ENCODE measurements around the gene ZBTB11.
"Not testable (repeated sequence)": the region's sequence is repeated elsewhere in the genome, so short reads cannot be mapped to it uniquely, and the experiment has no call there.

The ZBTB11 gene, protein sequence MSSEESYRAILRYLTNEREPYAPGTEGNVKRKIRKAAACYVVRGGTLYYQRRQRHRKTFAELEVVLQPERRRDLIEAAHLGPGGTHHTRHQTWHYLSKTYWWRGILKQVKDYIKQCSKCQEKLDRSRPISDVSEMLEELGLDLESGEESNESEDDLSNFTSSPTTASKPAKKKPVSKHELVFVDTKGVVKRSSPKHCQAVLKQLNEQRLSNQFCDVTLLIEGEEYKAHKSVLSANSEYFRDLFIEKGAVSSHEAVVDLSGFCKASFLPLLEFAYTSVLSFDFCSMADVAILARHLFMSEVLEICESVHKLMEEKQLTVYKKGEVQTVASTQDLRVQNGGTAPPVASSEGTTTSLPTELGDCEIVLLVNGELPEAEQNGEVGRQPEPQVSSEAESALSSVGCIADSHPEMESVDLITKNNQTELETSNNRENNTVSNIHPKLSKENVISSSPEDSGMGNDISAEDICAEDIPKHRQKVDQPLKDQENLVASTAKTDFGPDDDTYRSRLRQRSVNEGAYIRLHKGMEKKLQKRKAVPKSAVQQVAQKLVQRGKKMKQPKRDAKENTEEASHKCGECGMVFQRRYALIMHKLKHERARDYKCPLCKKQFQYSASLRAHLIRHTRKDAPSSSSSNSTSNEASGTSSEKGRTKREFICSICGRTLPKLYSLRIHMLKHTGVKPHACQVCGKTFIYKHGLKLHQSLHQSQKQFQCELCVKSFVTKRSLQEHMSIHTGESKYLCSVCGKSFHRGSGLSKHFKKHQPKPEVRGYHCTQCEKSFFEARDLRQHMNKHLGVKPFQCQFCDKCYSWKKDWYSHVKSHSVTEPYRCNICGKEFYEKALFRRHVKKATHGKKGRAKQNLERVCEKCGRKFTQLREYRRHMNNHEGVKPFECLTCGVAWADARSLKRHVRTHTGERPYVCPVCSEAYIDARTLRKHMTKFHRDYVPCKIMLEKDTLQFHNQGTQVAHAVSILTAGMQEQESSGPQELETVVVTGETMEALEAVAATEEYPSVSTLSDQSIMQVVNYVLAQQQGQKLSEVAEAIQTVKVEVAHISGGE
- 182 to 233 reads per million in 2 donors for total RNA-seq

DNA sequence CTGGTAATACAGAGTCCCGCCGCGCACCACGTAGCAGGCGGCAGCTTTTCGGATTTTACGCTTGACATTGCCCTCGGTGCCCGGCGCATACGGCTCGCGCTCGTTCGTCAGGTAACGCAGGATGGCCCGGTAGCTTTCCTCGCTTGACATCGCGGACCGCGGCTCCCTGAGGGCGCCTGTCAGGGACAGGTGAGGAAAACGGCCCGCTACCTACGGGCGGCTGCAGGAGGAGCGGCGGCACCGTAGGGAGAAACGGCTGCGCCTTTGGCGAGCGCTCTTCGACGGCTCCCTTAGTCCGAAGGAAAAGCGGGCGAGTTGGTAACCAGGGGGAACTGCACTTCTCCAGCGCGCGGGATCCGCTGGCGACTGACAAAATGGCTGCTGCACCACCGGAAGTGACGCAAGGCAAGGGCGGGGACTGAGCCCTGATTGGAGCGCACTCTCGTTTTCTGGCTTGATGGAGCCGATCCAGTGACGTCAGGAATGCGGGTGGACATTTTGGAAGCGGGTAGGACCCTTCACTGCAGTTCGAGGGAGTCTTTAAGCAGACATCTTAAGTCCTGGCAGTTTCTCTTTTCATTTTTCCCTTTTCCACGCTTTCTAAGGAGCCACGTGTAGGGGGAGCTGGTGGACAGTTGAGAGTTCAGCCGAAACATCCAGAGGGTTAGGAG, at the start of gene ZBTB11:
Gene ZBTB11 (minus strand): TSS at position 368 of the 671 bp plus-strand sequence. CDS start 218 bp downstream, at position 150.
- DNase-seq: peak; percentile 100

DNA sequence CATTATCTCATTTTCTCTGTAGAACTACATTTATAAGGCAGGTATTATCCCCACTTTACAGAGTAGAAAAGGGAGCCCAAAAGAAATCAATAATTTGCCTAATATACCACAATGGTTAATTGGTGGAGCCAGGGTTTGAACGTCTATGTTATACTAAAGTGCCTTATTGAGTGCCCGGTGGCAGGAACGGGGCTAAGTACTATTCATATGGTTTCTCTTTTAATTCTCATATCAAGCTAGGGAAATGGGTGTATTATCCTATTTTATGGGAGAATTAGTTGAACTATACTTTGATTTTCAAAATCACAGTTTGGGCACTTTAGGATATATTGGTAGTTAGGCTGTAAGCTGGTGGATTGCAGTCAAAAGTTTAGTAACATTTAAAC, 49.0 kb upstream of the ZBTB11 start:
- DNase-seq: no peak

DNA sequence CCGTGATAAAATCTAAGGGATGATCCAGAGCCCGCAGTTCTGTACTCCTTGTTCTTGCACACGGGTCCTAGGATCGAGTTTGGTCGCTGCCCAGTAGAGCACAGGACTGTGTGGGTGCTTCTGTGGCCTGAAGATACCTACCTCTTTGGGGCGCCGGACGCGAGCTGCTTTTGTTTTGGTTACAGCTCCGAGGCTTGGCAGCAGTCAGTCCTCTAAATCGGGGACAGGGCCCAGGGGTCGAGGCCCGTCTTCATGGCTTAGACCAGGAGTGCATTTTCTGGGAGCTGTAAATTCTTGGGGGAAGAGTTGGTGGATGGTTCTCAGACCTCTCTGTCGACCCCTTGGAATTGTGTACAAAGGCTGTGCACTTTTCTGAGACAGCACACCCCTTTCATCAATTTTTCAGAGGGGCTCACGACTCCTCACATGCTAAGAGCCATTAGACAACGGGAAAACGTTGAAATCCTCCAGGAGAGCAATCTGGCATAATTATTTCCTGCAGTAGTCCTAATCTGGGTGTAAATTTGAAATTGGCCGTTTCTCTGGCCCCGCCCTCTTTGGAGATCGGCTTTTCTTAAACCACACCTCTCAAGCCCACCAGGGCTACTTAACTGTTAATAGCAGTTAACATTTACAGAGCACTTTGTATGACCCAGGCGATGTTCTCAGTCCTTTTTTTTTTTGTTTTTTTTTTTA, 48.4 kb upstream of the ZBTB11 start:
- DNase-seq: peak; percentile 23

DNA sequence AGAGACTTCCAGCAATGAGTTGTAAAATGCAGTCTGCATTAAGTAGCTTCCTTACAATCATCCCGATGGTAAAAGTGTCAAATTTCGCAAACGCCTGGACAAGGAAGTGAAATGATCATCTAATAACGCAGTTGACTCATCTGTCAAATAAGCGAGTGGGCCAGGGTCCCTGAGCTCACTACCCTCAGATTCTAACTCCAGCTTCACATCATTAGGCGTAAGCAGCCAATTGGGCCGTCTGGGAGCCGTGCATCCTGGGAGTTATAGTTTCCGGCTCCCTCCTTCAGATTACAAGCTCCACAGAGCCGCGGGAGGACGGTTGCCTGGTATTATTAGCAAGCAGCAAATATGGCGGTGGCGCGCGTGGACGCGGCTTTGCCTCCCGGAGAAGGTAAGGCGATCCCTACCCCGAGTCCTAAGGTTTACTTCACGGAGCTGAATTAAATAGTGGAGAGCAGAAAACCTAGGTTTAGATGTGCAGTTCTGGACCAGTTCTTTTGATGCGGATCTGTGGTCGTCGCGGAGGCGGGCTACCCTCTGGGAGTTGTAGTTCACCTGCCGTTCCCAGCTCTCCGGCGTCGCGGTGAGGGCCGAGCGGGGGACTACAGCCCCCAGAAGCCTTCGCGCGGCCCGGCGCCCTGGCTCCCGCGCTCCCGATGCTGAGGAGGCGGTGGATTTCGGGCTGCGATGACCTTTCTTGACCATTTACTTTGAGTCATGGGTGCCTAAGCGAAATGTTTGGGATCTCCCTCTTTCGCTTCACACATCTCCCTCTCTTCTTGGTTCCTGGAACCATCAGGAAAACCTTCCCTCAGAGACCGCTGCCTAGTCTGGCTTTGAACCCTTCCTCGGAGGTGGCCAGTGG, 47.6 kb upstream of the ZBTB11 start, which contains the start of gene CEP97:
Gene CEP97 (plus strand): TSS at position 286 of the 865 bp plus-strand sequence. CDS start 63 bp downstream, at position 349.
- peak; percentile 76 for DNase-seq

DNA sequence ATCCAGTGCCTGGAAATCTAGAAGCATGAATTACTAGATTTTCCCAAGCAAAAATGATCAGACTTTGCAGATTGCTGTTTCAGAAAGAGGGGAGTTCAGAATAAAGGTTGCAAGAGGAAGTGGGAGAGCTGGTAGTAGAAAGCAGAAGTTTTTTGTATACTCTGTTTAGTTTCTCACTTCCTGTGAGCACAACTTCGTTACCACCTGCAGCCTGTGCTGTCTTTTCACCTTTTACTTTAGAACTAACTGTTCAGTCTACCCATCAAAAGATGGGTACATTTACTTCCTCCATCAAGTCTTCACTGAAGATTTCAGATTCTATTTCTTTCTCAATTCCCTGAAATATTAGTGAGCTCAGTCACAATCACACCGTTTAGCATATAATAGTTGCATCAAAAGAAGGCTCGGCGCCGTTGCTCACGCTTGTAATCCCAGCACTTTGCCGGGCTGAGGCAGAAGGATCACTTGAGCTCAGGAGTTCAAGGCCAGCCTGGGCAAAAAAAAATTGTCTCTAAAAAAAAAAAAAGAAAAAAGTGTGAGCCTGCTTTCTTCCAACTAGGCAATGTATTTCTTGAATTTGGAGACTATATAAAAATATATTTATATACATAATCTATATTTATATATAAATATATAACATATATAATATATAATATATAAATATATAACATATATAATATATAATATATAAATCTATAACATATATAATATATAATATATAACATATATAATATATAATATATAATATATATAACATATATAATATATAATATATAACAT, 45.7 kb upstream of the ZBTB11 start:
- no peak for DNase-seq

DNA sequence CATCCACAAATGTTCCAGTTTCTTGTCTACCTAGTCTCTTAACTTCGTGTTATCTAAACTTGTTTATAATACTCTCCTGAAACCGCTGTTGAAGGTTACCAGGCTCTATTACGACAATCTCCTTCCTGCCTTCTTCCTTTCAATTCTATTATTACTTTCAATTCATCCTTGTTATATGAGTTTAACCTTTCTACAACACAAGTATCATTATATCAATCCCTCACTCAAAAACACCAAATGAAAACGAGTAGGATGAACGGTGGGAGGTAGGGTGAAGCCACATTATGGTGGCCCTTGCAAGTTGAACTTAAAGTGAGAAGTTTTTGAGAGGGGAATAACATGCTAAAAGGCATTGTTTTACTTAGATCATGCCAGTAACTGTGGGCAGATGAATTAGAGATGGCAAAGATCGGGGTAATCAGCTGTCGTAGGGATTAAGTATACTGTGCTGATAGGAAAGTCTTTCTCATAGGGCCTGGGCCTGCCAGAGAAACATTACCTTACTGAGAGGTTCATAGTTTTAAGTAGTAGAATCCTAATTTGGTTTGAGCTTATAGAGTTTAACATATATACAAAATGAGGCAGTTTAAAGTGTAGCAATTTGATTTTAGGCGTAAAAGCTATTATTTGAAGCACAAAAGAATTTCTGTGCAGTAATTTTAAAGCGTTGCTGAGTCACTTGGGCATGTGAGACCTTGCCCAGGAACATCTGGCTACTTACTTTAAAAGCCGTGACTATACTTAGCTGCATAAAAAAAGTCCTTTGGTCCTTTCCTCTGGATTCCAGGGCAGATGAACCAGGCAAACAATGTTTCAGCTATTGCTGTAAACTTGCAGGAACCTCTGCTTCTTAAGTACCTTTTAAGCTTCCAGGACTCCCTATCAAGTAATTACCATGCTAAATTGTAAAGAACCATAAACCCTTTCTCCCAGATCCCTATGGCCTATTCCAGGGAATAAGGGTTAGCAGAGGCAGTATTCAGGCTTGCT, 44.2 kb upstream of the ZBTB11 start:
- no peak for DNase-seq

DNA sequence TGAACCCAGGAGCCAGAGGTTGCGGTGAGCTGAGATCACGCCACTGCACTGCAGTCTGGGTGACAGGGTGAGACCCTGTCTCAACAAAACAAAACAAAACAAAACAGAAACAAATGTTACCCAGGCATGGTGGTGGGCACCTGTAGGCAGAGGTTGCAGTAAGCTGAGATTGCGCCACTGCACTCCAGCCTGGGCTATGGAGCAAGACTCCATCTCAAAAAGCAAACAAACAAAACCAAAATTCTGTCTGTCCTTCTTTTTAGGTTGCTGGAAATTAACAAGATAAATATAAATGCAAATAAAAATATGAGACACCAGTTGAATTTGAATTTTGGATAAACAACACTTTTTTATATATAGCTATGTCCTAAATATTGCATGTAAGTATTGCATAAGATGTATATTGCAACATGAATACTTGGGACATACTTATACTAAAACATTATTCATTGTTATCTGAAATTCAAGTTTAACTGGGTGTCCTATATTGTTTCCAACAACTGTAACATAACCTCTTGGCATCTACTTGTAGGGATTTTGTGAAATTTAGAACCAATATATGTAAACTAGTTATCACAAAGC, 42.8 kb upstream of the ZBTB11 start:
- no peak for DNase-seq

DNA sequence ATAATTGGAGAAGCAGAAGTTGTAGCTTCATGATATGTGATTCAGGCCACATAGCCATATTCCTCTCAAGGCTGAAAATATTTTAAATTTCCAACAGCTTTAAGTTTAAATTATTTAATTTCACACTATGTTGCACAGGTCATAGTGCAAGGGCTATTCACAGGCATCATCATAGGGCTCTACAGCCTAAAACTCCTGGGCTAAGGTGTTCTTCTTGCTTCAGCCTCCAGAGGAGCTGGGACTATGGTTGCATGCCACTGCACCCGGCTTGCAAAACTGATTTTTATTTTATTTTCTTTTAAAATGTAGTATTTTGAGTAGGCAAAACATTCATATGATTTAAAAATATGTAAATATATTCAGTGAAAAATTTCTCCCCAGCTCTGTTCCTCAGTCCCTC, 41.5 kb upstream of the ZBTB11 start:
- no peak for DNase-seq

DNA sequence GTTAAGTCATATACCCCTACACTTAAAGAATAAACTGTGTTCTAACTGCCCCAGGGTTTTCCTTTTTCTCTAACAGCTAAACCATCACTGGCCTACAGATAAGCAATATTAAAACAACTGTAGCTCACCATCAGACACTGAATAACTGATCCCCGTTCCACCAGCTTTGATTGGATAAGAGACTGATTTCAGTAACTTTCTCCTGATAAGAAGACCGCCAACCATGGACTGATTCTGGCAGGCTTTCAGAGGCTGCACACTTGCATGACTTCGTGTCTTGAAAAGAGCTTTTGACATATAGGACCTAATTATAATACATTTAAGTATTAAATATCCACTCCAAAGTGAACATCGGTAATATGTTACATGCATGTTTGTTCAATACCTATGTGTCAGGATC, 32.2 kb upstream of the ZBTB11 start:
- no peak for DNase-seq

DNA sequence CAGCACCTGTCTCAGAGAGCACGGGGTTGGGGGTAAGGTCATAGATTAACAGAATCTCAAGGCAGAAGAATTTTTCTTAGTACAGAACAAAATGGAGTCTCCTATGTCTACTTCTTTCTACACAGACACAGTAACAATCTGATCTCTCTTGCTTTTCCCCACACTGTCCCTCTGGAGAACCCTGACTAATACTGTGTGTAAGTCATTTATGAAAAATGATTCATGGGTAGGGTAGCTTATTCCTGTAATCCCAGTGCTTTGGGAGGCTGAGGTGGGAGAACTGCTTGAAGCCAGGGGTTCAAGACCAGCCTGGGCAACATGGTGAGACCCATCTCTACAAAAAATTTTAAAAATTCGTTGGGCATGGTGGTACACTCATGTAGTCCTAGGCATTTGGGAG, 27.7 kb upstream of the ZBTB11 start:
- not testable (repeated sequence) for DNase-seq

DNA sequence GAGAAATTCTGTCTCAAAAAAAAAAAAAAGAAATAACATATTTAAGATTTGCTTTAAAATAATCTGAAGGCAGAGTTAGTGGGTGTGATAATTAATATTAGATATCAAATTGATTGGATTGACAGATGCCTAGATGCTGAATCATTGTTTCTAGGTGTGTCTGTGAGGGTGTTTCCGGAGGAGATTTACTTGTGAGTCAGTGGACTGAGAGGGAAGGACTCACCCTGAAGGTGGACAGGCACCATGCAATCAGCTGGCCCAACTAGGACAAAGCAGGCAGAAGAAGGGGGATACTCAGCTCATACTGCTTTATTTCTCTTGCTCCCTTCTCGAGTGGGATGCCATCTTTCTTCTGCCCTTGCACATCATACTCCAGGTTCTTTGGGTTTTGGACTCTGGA, 26.2 kb upstream of the ZBTB11 start:
- no peak for DNase-seq

DNA sequence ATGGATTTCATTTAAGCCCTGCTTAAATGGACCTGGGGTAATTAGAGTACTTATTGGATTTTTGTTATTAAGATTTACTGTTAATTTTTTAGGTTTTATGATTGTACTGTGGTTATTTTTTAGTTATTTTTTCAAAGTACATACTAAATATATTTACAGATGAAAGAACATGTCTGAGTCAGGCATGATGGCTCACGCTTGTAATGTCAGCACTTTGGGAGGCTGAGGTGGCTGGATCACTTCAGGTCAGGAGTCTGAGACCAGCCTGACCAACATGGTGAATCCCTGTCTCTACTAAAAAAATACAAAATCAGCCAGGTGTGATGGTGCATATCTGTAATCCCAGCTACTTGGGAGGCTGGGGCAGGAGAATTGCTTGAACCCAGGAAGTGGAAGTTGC, 25.8 kb upstream of the ZBTB11 start:
- no peak for DNase-seq

DNA sequence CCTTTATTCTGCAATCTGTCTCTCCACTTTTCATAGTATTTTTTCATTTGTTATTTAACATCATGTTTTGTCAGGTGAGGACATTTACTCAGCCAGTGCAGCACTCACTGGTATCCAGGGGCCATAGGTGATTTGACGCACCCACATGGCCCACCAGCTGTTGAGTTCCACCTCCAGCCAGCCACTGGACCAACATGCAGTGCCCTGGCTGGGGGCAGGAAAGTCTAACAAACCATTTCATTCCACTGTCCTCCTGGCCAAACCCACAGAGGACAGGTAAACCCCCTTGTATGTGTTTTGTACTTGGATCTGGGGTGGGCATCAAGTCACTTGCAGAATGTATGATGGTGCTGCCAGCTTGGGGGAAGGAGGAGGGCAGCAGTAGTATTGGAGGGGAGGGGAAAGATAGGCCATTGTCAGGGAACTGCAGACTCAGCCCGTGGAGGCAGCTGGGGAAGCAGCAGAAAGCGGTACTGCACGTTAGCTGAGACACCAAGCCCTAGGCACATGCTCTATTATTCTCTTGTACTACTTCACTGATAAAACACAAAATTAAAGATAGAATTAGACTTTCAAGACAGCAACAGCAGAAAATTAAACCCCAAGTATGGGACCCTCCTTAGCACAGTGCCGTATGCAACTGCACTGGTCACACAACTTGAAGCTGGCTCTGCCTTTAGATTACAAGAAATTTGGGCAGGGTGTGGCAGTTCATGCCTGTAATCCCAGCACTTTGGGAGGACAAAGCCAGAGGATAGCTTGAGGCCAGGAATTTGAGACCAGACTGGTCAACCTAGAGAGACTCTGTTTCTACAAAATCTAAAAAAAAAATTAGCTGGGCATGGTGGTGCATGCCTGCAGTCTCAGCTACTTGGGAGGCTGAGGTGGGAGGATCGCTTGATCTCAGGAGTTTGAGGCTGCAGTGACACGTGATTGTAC, 25.0 kb upstream of the ZBTB11 start:
- DNase-seq: no peak

DNA sequence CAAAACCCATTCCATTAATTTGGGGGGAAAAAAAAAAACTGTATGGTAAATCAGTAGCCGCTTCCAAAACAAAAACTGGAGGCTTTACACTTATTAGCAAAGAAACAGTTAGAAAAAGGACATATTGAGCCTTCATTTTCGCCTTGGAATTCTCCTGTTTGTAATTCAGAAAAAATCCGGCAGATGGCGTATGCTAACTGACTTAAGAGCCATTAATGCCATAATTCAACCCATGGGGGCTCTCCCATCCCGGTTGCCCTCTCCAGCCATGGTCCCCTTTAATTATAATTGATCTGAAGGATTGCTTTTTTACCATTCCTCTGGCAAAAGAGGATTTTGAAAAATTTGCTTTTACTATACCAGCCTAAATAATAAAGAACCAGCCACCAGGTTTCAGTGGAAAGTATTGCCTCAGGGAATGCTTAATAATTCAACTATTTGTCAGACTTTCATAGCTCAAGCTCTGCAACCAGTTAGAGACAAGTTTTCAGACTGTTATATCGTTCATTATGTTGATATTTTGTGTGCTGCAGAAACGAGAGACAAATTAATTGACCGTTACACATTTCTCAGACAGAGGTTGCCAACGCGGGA, 18.9 kb upstream of the ZBTB11 start:
- no peak for DNase-seq

DNA sequence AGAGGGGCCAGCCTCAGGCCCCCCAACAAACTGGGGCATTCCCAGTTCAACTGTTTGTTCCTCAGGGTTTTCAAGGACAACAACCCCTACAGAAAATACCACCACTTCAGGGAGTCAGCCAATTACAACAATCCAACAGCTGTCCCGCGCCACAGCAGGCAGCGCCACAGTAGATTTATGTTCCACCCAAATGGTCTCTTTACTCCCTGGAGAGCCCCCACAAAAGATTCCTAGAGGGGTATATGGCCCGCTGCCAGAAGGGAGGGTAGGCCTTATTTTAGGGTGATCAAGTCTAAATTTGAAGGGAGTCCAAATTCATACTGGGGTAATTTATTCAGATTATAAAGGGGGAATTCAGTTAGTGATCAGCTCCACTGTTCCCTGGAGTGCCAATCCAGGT, 17.9 kb upstream of the ZBTB11 start:
- not testable (repeated sequence) for DNase-seq

DNA sequence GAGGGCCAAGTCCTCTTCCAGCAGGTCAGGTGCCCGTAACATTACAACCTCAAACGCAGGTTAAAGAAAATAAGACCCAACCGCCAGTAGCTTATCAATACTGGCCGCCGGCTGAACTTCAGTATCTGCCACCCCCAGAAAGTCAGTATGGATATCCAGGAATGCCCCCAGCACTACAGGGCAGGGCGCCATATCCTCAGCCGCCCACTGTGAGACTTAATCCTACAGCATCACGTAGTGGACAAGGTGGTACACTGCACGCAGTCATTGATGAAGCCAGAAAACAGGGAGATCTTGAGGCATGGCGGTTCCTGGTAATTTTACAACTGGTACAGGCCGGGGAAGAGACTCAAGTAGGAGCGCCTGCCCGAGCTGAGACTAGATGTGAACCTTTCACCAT, 16.6 kb upstream of the ZBTB11 start:
- not testable (repeated sequence) for DNase-seq

Measured in T-helper 9 cell (primary cell).